ENCODE data around the gene CSKMT.
A peak's percentile ranks its signal among the peaks of the same experiment; 100 is the strongest.
"Not testable (repeated sequence)": the region's sequence is repeated elsewhere in the genome, so short reads cannot be mapped to it uniquely, and the experiment has no call there.

CSKMT gene

DNA sequence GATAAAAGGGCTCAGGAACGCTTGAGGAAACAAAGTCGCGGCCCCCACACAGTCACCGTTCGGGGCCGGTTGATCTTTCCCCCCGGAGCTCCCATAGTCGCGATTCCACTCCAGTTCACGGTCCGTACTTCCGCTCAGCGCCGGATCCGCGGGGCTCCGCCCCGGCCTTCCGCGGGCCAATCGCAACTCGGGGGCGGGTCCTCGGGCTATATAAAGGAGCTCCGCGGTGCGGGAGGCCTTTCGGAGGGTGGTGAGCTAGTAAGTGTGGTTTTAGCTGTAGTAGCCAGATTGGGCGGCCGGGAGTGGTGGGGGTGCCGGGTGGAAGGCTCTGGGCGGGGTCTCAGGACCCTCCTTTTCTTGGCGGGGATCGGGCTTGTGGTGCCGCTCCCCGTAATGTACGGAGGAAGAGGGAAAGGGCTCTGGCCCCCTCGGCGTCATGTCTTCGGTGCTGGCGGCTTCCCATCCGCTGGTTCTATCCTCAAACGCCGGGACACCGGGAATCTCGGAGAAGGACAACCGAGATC, at the start of gene CSKMT, which contains the start of gene C11orf98:
Gene CSKMT, plus strand, starts transcription at position 238 of the 524 bp plus-strand sequence. CDS start 568 bp downstream, outside the sequence.
Gene C11orf98, minus strand, starts transcription at position 136 of the 524 bp plus-strand sequence. Its CDS starts 41 bp downstream, at position 95.
- DNase-seq (ENCODE audit: low spot score), result peak; percentile 97

- no peak for DNase-seq (ENCODE audit: low spot score)
Observed at GRCh38 chr11:62615521-62615920, 49.6 kb upstream of the CSKMT start.

DNA sequence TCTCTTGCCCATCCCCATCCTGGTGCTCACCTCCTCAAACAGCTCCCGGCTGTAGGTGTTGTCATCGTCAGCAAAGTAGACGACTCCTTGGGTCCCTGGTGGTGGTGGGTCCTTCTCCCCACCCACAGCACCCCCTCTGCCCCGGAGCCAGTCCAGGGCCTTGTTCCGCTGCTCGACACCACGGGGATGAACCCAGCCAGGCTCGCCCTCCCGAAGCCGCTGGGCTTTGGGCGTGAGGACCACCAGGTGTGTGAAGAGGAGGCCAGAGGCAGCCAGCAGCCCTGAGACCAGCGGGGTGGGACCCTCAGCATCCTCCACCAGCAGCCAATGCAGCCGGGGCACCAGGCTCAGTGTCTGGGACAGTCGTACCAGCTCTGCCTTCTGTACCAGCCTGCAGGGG, 48.2 kb upstream of the CSKMT start:
- DNase-seq (ENCODE audit: low spot score), result not testable (repeated sequence)

DNA sequence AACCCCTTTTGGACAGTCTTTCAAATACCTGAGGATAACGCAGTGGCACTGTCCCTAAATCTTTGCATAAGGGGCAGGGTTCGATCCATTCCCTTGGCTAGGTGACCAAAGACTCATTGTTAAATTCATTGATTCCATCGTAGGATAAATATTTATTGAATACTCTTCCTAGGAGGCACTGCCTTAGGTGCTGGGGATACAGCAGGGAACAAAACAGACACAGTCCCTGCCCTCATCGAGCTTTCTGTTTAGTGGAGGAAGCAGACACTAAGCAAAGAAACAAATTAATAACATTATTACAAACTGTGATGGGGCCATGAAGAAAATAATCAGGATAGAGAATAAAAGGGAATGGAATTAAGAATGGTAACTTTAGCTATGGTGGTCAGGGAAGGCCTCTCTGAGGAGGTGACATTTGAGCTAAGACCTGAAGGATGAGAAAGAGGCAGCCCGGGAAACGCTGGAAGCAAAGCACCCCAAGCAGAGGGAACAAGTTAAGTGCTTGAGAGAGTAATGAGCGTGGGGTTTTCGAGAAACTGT, 44.0 kb upstream of the CSKMT start:
- no peak for DNase-seq (ENCODE audit: low spot score)

DNA sequence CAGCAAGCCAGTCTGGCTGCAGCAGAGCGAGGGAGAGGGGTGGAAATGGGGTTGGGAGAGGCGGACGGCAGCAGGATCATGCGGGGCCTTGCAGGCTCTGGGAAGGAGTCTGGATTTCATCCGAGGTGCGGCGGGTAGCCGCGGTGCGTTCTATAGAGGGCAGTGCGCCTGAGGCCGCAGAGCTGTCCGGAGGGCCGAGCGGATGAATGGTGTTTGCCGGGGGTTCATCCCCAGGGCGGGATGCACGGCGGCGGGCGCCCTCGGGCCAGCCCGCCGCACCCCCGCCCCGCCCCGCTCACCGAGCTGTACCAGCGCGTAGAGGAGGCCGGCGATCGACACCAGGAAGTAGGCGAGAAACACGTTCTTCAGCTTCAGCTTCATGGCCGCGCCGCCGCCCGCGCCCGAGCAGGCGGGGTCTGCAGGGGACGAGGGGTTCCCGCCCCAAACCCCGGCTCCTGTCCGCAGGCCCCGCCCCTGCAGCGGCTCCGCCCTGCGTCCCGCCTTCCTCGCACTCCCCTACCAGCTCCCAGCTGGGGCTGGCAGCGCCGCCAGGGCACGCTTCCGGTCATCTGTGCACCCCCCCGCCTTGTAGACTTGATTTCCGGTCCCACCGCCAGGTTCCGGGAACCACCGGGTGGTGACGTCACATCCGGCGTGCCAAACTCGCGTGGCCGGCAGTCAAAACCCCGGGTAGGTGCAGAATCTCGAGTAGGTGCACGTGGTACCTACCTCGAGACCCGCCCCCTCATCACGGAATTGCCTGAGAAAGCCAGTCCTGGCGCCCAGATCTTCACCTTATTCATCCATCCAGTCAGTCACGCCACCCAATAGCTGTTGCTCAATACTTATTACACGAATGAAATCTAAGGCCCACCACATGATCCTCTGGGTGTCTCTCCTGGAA, 43.3 kb upstream of the CSKMT start, which contains the start of gene B3GAT3:
Gene B3GAT3, minus strand, starts transcription at position 420 of the 904 bp plus-strand sequence. Its CDS starts 39 bp downstream, at position 381.
- DNase-seq (ENCODE audit: low spot score), result peak; percentile 97

DNA sequence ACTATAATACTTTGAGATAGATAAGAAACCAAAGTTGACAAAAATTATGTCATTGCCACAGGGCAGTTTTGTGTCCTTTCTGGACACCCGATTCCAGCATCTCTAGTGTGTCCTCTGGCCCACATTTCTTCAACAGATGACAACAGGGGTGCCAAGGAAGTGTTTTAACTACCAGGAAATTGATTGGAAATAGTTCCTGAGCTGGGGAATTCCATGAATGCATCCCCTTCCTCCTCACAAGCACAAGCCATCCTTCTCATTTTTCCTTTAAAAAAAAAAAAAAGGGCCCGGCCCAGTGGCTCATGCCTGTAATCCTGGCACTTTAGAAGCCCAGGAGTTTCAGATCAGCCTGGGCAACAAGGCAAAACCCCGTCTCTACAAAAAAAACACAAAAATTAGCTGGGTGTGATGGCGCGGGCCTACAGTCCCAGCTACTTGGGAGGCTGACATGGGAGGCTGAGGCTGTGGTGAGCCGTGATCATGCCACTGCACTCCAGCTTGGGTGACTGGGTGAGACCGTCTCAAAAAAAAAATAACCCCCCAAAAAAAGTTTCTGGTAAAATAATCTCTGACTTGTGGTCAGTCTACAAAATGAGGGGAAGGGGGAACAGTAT, 42.5 kb upstream of the CSKMT start:
- DNase-seq (ENCODE audit: low spot score), result no peak

DNA sequence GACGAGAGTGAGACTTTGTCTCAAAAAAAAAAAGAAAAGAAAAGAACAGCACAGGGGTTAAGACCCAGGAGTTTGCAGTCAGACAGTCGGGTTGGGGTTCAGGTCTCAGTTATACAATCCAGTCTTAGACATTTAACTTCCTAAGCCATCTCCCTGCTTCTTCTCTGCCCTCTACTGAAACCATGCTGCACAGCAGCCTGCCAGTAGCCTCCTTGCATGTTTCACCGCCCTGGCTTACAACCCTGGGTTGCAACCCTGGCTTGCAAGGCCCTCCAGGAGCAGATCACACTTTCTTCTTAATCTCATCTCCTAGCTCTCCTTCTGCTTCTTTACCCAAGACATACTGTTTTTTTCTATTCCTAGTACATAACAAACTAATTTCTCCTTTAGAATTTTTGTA, 37.4 kb upstream of the CSKMT start:
- DNase-seq (ENCODE audit: low spot score), result no peak

- DNase-seq (ENCODE audit: low spot score), result no peak
Observed at GRCh38 chr11:62632492-62632891, 32.6 kb upstream of the CSKMT start.

DNA sequence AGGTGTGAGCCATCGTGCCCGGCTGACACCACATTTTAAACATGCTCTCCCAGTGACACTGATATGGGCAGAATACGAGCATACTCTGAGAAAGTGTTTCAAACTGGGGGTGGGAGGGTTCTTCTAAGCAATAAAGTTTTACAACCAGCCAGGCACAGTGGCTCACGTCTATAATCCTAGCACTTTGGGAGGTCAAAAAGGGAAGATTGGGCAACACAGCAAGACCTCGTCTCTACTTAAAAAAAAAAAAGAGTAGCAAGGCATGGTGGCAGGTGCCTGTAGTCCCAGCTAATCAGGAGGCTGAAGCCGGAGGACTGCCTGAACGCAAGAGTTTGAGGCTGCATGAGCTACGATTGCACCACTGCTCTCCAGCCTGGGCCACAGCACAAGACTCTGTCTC, 20.9 kb upstream of the CSKMT start:
- DNase-seq (ENCODE audit: low spot score), result no peak

DNA sequence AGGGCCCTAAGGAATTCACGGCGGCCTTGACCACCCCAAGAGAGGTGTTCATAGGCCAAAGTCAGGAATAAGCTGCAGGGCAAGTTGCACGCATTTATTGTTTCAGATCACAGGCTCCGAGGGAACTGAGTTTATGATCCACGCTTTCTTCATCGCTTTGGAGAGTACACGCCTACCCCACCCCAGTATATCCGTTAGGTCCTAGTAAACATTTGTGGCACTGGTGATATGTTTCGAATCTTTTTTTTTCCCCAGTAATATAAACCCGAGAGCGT, 19.5 kb upstream of the CSKMT start:
- no peak for DNase-seq (ENCODE audit: low spot score)

GRCh38 chr11:62645946-62646824, 18.9 kb upstream of the CSKMT start, which contains the start of gene GANAB:
Gene GANAB, minus strand, starts transcription at chr11:62646613. Its CDS starts 14 bp downstream, at chr11:62646599.
- peak; percentile 99 for DNase-seq (ENCODE audit: low spot score)

- DNase-seq (ENCODE audit: low spot score), result no peak
Observed at GRCh38 chr11:62646825-62647608, 18.1 kb upstream of the CSKMT start.

DNA sequence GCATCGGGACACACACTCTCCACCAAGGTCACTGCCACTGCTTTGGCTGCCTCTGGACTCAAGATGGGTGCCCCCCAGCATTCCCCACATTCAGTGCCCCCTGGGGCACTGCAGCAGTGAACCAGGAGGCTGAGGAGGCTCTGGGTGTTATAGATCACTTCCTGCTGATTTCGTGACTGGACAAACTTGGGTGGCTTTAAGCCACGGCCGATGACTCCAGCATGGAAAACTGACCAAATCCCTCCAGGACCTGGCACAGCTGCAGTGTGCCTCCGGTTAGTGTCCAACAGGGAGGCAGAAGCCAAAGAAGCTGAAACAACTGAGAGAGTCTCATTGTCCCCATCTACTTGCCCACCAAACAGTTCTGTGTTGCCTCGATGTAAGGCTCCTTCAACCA, 17.5 kb upstream of the CSKMT start:
- no peak for DNase-seq (ENCODE audit: low spot score)

- no peak for DNase-seq (ENCODE audit: low spot score)
Observed at GRCh38 chr11:62648185-62648966, 16.7 kb upstream of the CSKMT start.

GRCh38 chr11:62648967-62649364, 16.1 kb upstream of the CSKMT start:
- DNase-seq (ENCODE audit: low spot score), result no peak

GRCh38 chr11:62649486-62649885, 15.6 kb upstream of the CSKMT start:
- DNase-seq (ENCODE audit: low spot score), result no peak

GRCh38 chr11:62650283-62650682, 14.8 kb upstream of the CSKMT start:
- DNase-seq (ENCODE audit: low spot score), result not testable (repeated sequence)

GRCh38 chr11:62652161-62653006, 12.7 kb upstream of the CSKMT start:
- DNase-seq (ENCODE audit: low spot score), result peak; percentile 77

GRCh38 chr11:62654297-62654696, 10.8 kb upstream of the CSKMT start:
- DNase-seq (ENCODE audit: low spot score), result no peak

Measured in CD4-positive, alpha-beta T cell treated with Interleukin-2 at 100 ng/mL for 4 hours (primary cell).